ENCODE results near the gene ARHGAP1. TPM values are rescaled to one million over a fixed set of nuclear protein-coding genes. Genes with fewer than 3 reads are reported as not detected.
"Not testable (repeated sequence)": the region's sequence is repeated elsewhere in the genome, so short reads cannot be mapped to it uniquely, and the experiment has no call there.

Gene ARHGAP1
- total and polyA plus RNA-seq, 4 donors, result 27.8 to 185 (median 123) TPM

GRCh38 chr11:46719048-46719542, 18.7 kb upstream of the ARHGAP1 start, which contains the start of gene F2:
TSS of gene F2 (plus strand) at chr11:46719213. CDS start at chr11:46719236, 23 bp downstream.
- Histone ChIP-seq H3K27me3 (ENCODE audit: control insufficient read depth in 1 of 2, insufficient read depth in 2 of 2, low read length in 1 of 2) (no peaks in the 10 kb centered on the region), H3K4me3 (ENCODE audit: low read length in 2 of 2) (no peak within 1 kb of the TSS), H3K4me1 (ENCODE audit: control insufficient read depth in 1 of 2, insufficient read depth in 2 of 2, low read length in 2 of 2) (no peaks in the 10 kb centered on the region), H3K9me3 (ENCODE audit: control insufficient read depth, low read length) (no peaks in the 10 kb centered on the region), H3K27ac (ENCODE audit: low read depth in 1 of 2, low read length in 2 of 2) (no peak within 1 kb of the TSS), H3K36me3 (ENCODE audit: control insufficient read depth in 1 of 2, insufficient read depth in 2 of 2, low read length in 1 of 2) (no peaks in the 10 kb centered on the region)
- 85% methylated on average over 7 of the region's 7 CpGs for WGBS, 2 donors
- no peak for DNase-seq
- no peak for ATAC-seq (ENCODE audit: low FRiP score)
- intact Hi-C loops (cut with DNase I), result no loop called here

- Histone ChIP-seq H3K36me3 (ENCODE audit: control insufficient read depth in 1 of 2, insufficient read depth in 2 of 2, low read length in 1 of 2) (no peaks in the 10 kb centered on the region), H3K4me1 (ENCODE audit: control insufficient read depth in 1 of 2, insufficient read depth in 2 of 2, low read length in 2 of 2) (peaks cover under 1 to 2% of the 10 kb centered on the region in 2 donors)
- intact Hi-C loops (cut with DNase I), result no loop called here
Observed at GRCh38 chr11:46718155-46719019, 18.0 kb upstream of the ARHGAP1 start.

GRCh38 chr11:46717825-46718154, 17.4 kb upstream of the ARHGAP1 start:
- intact Hi-C loops (cut with DNase I); ATAC-seq (ENCODE audit: low FRiP score); H3K9me3 ChIP-seq (ENCODE audit: control insufficient read depth, low read length); H3K4me3 ChIP-seq (ENCODE audit: low read length in 2 of 2); H3K4me1 ChIP-seq (ENCODE audit: control insufficient read depth in 1 of 2, insufficient read depth in 2 of 2, low read length in 2 of 2); H3K27ac ChIP-seq (ENCODE audit: low read depth in 1 of 2, low read length in 2 of 2); DNase-seq; H3K27me3 ChIP-seq (ENCODE audit: control insufficient read depth in 1 of 2, insufficient read depth in 2 of 2, low read length in 1 of 2); H3K36me3 ChIP-seq (ENCODE audit: control insufficient read depth in 1 of 2, insufficient read depth in 2 of 2, low read length in 1 of 2): not testable (repeated sequence)
- WGBS, 2 donors, result 89 to 91% methylated on average over 2 of the region's 2 CpGs

More at GRCh38 chr11:46718155-46719019, 18.0 kb upstream of the ARHGAP1 start:
- ATAC-seq (ENCODE audit: low FRiP score) (no peak), DNase-seq (no peak)
- Histone ChIP-seq H3K27me3 (ENCODE audit: control insufficient read depth in 1 of 2, insufficient read depth in 2 of 2, low read length in 1 of 2) (no peaks in the 10 kb centered on the region), H3K27ac (ENCODE audit: low read depth in 1 of 2, low read length in 2 of 2) (no peak overlapping the region), H3K9me3 (ENCODE audit: control insufficient read depth, low read length) (no peaks in the 10 kb centered on the region), H3K4me3 (ENCODE audit: low read length in 2 of 2) (no peak overlapping the region)
- WGBS, 2 donors, result 71 to 80% methylated on average over 11 of the region's 11 CpGs

DNA sequence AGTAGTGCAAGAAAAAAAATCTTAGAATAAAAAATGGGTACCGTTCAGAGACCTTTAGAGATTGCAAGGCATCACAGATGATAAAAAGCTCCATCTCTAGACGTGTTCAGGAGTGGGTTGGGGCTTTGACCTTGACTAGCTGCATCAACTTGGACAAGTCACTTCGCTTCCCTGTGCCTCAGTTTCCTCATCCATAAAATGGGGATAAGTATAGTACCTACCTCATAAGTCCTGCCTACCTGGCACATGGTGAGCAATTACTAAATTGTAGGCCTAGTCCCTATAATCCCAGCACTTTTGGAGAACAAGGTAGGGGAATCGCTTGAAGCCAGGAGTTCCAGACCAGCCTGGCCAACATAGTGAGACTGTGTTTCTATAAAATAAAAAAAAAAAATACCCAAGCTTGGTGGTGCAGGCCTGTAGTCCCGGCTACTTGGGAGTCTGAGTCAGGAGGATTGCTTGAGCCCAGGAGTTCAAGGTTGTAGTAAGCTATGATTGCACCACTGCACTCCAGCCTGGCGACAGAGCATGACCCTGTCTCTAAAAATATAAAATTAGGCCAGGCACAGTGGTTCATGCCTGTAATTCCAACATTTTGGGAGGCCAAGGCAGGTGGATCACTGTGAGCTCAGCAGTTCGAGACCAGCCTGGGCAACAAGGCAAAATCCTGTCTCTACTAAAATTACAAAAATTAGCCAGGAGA, 12.6 kb upstream of the ARHGAP1 start:
- peak overlapping the region in 1 of 2 donors; percentile 51 for H3K27ac ChIP-seq (ENCODE audit: low read depth in 1 of 2, low read length in 2 of 2)
- H3K36me3 ChIP-seq (ENCODE audit: control insufficient read depth in 1 of 2, insufficient read depth in 2 of 2, low read length in 1 of 2), result no peaks in the 10 kb centered on the region
- H3K9me3 ChIP-seq (ENCODE audit: control insufficient read depth, low read length), result no peaks in the 10 kb centered on the region
- intact Hi-C loops (cut with DNase I), result loop anchor here in 1 of 2 donors (5.0 kb wide), 1 partner anchor 591 kb away; the partner anchor contains the start of gene PHF21A
- no peak for DNase-seq
- no peak overlapping the region for H3K4me3 ChIP-seq (ENCODE audit: low read length in 2 of 2)
- WGBS, 2 donors, result 90 to 93% methylated on average over 7 of the region's 7 CpGs
- H3K4me1 ChIP-seq (ENCODE audit: control insufficient read depth in 1 of 2, insufficient read depth in 2 of 2, low read length in 2 of 2), result peaks cover 2 to 5% of the 10 kb centered on the region in 2 donors
- no peak for ATAC-seq (ENCODE audit: low FRiP score)
- no peaks in the 10 kb centered on the region for H3K27me3 ChIP-seq (ENCODE audit: control insufficient read depth in 1 of 2, insufficient read depth in 2 of 2, low read length in 1 of 2)

DNA sequence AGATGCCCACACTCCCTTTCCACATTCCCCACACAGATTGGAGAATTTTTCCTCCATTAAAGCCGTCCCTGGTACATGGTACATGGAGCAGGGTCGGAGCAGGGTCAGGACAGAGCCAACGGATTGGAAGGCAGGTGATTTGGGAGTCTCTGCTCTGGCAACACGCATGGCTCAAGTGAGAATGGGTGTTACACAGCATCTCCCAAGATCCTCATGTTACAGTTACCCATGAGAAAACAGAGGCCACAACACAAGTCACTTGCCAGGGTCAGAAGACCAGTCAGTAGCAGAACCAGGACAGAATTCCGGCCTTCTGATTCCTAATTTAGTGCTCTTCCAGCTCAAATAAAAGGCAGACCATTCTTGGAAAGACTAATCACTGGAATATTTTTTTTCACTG, 10.9 kb upstream of the ARHGAP1 start:
- no peak overlapping the region for H3K4me3 ChIP-seq (ENCODE audit: low read length in 2 of 2)
- DNase-seq (no peak), ATAC-seq (ENCODE audit: low FRiP score) (peak; percentile 67)
- peak overlapping the region; percentile 85 to 94 for H3K27ac ChIP-seq (ENCODE audit: low read depth in 1 of 2, low read length in 2 of 2)
- H3K9me3 ChIP-seq (ENCODE audit: control insufficient read depth, low read length), result no peaks in the 10 kb centered on the region
- WGBS, 2 donors, result 30 to 31% methylated on average over 5 of the region's 5 CpGs
- intact Hi-C loops (cut with DNase I), result loop anchor here in 1 of 2 donors (5.0 kb wide), 1 partner anchor 589 kb away; the partner anchor contains the start of gene PHF21A
- no peaks in the 10 kb centered on the region for H3K36me3 ChIP-seq (ENCODE audit: control insufficient read depth in 1 of 2, insufficient read depth in 2 of 2, low read length in 1 of 2)
- H3K4me1 ChIP-seq (ENCODE audit: control insufficient read depth in 1 of 2, insufficient read depth in 2 of 2, low read length in 2 of 2), result peaks cover 2 to 5% of the 10 kb centered on the region in 2 donors
- H3K27me3 ChIP-seq (ENCODE audit: control insufficient read depth in 1 of 2, insufficient read depth in 2 of 2, low read length in 1 of 2), result no peaks in the 10 kb centered on the region

DNA sequence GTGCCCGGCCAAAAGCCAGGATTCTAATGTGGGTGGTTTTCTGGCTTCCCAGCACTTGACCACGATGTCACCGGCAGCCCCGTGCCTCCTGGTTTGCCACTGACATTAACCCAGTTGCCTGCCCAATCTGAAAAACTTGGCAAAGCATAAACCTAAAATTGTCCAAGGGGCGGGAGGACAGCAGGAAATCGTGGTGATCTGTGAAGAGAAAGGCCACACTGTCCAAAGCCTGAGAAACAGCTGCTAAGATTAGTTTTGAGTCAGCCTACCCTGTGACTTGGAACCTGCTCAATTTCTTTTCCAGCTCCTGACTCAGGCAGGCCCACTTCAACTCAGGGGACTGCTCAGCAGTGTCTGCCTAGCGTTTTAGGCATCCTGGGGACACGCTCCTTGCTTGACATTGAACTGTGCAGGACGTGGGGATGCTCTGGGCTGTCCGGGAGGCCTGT, 10.4 kb upstream of the ARHGAP1 start:
- Histone ChIP-seq H3K27ac (ENCODE audit: low read depth in 1 of 2, low read length in 2 of 2) (peak overlapping the region; percentile 85 to 94), H3K4me3 (ENCODE audit: low read length in 2 of 2) (no peak overlapping the region), H3K36me3 (ENCODE audit: control insufficient read depth in 1 of 2, insufficient read depth in 2 of 2, low read length in 1 of 2) (peaks cover 0 to 2% of the 10 kb centered on the region in 2 donors), H3K4me1 (ENCODE audit: control insufficient read depth in 1 of 2, insufficient read depth in 2 of 2, low read length in 2 of 2) (peaks cover 2 to 5% of the 10 kb centered on the region in 2 donors), H3K27me3 (ENCODE audit: control insufficient read depth in 1 of 2, insufficient read depth in 2 of 2, low read length in 1 of 2) (no peaks in the 10 kb centered on the region), H3K9me3 (ENCODE audit: control insufficient read depth, low read length) (no peaks in the 10 kb centered on the region)
- DNase-seq, result peak; percentile 87 to 89
- ATAC-seq (ENCODE audit: low FRiP score), result peak; percentile 93
- intact Hi-C loops (cut with DNase I), result loop anchor here in 1 of 2 donors (5.0 kb wide), 1 partner anchor 589 kb away; the partner anchor contains the start of gene PHF21A
- 5 to 8% methylated on average over 10 of the region's 10 CpGs for WGBS, 2 donors

GRCh38 chr11:46709351-46709750, 8.9 kb upstream of the ARHGAP1 start:
- H3K9me3 ChIP-seq (ENCODE audit: control insufficient read depth, low read length); intact Hi-C loops (cut with DNase I); H3K4me3 ChIP-seq (ENCODE audit: low read length in 2 of 2); ATAC-seq (ENCODE audit: low FRiP score); DNase-seq; H3K27me3 ChIP-seq (ENCODE audit: control insufficient read depth in 1 of 2, insufficient read depth in 2 of 2, low read length in 1 of 2); H3K27ac ChIP-seq (ENCODE audit: low read depth in 1 of 2, low read length in 2 of 2); H3K4me1 ChIP-seq (ENCODE audit: control insufficient read depth in 1 of 2, insufficient read depth in 2 of 2, low read length in 2 of 2): not testable (repeated sequence)
- peaks cover 4 to 14% of the 10 kb centered on the region in 2 donors for H3K36me3 ChIP-seq (ENCODE audit: control insufficient read depth in 1 of 2, insufficient read depth in 2 of 2, low read length in 1 of 2)
- WGBS, 2 donors, result 94 to 95% methylated on average over 9 of the region's 9 CpGs

DNA sequence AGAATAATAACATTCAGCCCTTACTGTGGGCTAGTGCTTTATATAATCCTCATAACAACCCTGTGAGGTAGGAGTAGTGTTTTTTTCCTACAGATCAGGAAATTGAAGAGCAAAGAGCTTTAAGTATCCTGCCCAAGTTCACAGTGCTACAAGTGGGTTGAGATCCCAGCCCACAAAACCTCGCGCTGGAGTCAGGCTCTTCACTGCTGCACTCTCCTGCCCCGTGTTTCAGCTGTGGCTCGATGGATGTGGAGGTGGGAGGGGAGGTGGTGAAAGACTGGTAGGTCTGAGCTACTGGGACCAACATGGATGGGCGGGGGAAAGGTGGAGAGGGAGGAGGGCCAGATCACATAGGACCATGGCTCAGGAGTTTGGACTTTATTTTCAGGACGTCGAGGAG, 6.5 kb upstream of the ARHGAP1 start:
- Histone ChIP-seq H3K9me3 (ENCODE audit: control insufficient read depth, low read length) (no peaks in the 10 kb centered on the region), H3K36me3 (ENCODE audit: control insufficient read depth in 1 of 2, insufficient read depth in 2 of 2, low read length in 1 of 2) (peaks cover 7 to 20% of the 10 kb centered on the region in 2 donors), H3K4me1 (ENCODE audit: control insufficient read depth in 1 of 2, insufficient read depth in 2 of 2, low read length in 2 of 2) (no peaks in the 10 kb centered on the region), H3K27me3 (ENCODE audit: control insufficient read depth in 1 of 2, insufficient read depth in 2 of 2, low read length in 1 of 2) (no peaks in the 10 kb centered on the region), H3K4me3 (ENCODE audit: low read length in 2 of 2) (no peak overlapping the region), H3K27ac (ENCODE audit: low read depth in 1 of 2, low read length in 2 of 2) (no peak overlapping the region)
- intact Hi-C loops (cut with DNase I), result no loop called here
- 86 to 88% methylated on average over 7 of the region's 7 CpGs for WGBS, 2 donors
- no peak for ATAC-seq (ENCODE audit: low FRiP score)
- no peak for DNase-seq

Measured in aorta (tissue), 5 donors.